HG02840 (cell line): ENCODE data around the gene SPG7.

Experiments used
- ATAC-seq: cut with Tn5 transposase; IDR thresholded peaks from one replicate; pipeline ENCODE4 v1.9.1; 2021; ENCODE audit warnings: mild to moderate bottlenecking, moderate library complexity, moderate number of reproducible peaks; ENCODE audit not compliant: unreplicated experiment, low FRiP score

Gene SPG7

DNA sequence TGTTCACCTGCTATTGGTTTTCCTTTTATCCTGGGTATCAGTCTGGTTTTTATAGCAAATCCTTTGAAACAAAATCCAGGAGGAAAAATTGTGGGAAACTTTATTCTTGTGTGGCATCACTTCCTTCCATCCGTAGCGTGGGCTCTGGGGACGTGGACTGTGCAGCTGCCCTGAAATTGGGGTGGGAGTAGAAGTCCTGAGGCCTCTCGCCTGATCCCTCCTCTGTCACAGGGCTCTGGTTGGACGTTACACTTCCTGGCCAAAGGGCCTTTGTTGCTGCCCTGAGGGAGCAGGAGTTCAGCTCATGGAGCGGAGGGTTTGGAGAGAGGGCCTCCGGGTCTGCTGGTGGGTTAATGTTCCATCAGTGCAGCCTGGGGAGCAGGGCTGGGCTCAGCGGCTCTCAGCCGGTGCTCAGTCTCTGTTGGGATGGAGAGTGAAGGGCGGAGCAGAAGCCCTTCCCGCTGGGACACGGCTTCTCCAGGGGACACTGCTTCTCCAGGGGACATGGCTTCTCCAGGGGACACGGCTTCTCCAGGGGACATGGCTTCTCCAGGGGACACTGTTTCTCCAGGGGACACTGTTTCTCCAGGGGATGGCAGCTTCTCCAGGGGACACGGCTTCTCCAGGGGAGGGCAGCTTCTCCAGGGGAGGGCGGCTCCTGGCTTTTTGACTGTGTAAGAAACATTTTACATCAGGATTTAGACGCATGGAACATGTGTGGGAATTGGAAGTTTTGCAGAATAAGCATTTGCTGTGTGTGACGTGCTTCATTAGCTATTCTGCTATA lies 37.0 kb downstream of the SPG7 start:
- ATAC-seq, result no peak

DNA sequence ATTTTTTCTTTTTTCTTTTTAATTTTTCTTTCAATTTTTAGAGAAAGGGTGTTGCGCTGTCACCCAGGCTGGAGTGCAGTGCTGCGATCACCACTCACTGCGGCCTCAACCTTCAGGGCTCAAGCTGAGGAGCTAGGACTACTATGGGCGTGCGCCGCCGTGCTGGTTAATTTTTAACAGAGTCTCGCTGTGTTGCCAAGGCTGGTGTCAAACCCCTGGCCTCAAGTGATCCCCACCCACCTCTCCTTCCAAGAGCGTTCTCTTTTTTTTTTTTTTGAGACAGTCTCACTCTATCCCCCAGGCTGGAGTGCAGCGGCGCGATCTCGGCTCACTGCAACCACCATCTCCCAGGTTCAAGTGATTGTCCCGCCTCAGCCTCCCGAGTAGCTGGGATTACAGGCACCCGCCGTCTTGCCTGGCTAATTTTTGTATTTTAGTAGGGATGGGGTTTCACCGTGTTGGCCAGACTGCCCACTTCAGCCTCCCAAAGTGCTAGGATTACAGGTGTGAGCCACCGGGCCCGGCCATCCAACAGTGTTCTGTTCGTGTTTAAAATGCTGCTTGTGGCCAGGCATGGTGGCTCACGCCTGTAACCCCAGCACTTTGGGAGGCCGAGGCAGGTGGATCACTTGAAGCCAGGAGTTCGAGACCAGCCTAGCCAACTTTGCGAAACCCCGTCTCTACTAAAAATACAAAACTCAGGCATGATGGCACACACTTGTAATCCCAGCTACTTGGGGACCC lies 37.8 kb downstream of the SPG7 start:
- no peak for ATAC-seq

DNA sequence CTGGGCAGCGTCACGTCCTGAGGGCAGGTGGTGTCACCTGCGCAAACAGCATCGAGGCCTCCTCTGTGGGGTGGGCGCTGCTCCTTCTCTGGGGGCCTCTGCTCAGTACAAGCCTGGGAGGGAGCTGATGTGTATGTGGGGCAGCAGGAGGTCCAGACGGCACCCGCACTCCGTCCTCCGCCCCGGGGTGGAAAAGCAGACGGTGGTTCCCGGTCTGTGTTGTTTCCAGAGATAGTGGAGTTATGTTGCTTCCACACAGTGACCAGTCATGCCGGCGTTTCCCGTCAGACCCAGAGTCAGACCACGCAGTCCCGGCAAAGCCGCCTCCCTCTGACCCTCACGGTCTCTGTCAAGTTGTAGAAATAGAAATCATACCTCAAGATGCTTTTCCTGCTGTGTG lies 38.6 kb downstream of the SPG7 start:
- ATAC-seq, result no peak

DNA sequence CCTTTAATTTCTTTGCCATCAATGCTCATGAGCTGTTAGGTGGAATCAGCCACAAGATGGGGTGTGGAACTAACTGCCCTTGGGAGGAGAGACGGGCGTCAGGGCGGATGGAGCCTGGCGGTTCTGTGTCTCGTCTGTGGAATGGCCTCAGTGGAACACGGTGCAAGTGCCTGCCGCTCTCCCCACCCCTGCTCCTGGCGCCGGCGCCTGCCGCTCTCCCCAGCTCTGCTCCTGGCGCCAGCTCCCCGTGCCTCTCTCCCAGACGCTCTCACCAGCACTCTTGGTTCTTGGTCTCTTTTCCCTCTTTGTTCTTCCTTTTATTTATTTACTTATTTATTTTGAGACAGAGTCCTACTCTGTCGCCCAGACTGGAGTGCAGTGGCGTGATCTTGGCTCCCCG lies 39.1 kb downstream of the SPG7 start:
- no peak for ATAC-seq

DNA sequence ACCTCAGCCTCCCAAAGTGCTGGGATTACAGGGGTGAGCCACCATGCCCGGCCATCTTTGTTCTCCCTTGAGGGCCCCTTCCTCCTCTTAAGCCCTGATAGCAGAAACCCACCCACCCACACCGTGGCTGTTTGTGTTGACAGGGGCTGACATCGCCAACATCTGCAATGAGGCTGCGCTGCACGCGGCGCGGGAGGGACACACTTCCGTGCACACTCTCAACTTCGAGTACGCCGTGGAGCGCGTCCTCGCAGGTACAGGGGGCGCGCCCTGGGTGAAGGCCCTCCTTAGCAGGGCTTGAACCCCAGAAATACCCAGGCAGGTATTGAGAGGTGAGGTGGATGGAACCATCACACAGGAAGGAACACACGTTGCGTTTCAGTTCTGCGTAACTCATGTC lies 39.7 kb downstream of the SPG7 start:
- no peak for ATAC-seq

DNA sequence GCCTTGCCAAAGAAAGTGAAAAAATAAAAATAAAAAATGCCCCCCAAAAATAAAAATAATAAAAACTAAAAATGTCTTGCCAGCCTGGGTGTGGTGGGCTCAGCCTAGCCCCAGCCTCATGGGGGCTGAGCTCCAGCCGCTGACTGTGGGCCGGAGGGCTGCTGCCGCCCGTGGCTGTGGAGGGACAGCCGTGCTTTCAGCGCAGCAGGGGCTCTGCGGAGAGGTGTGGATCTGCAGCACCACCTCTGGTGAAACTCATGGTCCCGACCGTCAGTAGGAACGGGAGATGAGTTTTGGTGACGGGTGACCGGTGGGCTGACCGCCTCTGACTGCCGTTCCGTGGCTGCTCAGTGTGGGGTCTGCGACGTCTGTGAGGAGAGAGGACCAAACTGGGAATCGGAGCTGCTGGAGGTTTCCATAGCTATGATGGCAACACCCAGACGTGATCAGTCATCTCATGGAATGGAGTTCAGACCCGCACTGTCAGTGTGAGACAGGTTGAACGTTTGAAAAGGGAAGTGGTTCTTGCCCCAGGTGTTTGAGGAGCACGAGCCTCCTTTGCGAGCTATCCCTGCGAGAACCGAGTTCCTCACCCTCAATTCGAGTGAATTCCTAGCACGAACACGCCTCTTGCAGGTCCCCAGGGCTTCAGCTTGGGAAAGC lies 40.3 kb downstream of the SPG7 start:
- no peak for ATAC-seq

DNA sequence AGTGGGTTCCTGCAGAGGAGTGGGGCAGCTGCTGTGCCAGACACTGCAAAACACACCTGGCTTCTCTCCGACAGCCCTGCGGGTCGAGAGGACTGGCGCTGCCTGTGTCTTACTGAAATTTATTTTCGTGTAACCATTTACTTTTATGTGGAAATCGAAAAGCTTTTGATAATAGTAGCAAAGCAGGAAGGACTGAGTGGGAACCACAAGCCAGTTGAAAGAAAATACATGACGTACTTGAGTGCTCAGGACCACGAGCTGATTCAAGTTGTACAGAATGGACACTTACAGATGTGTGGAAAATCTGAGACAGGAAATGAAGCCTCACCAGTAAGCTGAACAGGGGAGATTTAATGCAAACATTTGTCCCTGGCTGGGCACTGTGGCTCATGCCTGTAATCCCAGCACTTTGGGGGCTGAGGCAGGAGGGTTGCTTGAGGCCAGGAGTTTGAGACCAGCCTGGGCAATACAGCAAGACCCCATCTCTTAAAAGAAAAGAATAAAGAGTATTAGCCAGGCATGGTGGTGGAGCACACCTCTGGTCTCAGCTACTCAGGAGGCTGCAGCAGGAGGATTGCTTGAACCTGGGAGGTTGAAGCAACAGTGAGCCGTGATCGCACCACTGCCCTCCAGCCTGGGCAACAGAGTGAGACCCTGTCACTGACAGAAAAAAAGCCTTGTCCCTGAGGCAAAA lies 41.0 kb downstream of the SPG7 start:
- no peak for ATAC-seq

DNA sequence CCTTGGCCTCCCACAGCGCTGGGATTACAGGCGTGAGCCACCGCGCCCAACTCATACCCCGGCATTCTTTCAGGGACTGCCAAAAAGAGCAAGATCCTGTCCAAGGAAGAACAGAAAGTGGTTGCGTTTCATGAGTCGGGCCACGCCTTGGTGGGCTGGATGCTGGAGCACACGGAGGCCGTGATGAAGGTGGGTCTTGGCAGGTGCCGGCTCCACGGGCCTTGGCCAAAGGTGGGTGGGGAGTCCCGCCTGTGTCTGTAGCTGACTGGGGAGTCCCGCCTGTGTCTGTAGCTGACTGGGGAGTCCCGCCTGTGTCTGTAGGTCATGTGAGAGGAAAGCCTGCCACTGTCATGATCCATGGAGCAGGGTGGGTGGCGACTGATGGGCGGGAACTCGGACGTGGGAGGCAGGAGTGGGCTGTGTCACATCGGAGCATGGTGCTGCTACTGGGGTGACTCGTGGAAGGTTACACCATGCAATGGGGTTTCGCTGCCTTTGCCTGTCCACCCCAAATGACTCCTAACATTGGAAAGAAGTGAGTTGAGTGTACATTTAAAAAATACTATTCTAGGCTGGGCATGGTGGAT lies 42.3 kb downstream of the SPG7 start:
- ATAC-seq, result no peak

DNA sequence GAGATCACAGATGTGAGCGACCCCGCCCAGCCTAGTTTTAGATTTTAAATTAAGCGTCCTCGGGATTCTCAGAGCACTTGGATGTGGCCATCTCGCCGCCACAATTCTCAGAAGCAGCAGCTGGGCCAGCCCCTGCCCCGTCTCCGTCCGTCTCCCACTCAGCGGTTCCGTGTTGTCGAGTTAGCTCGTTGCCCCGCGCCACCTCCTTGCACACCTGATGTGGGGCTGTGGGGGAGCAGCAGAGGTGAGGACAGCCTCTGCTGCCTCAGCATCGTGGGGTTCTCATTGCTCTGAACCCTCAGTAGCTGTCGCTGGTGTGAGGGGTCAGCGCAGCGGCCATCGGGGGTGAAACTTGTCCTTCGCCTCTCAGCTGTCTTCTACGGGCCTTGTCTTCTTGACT lies 44.1 kb downstream of the SPG7 start:
- no peak for ATAC-seq

DNA sequence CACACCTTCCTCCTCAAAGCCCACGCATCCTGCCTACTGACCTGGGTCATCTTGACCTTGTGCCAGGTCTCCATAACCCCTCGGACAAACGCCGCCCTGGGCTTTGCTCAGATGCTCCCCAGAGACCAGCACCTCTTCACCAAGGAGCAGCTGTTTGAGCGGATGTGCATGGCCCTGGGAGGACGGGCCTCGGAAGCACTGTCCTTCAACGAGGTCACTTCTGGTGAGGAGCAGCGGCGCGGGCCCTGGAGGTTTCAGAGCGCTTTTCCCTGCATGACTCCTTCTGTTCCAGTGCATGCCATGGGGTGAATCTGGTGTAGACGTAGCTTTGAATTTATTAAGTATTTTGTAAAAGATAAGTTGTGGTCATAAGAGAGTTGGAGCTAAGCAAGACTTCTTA lies 44.7 kb downstream of the SPG7 start:
- ATAC-seq, result no peak

DNA sequence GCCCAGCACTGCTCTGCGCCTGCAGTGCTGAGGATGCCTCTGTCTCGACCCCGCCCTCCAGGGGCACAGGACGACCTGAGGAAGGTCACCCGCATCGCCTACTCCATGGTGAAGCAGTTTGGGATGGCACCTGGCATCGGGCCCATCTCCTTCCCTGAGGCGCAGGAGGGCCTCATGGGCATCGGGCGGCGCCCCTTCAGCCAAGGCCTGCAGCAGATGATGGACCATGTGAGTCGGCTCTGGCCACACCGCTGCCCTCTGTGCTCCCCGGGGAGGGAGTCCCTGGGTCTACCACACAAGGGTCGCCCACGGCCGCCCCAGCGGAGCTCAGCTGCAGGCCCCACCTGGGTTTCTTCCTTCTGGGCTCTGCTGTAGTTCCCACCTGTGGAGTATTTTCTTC lies 45.5 kb downstream of the SPG7 start:
- no peak for ATAC-seq

DNA sequence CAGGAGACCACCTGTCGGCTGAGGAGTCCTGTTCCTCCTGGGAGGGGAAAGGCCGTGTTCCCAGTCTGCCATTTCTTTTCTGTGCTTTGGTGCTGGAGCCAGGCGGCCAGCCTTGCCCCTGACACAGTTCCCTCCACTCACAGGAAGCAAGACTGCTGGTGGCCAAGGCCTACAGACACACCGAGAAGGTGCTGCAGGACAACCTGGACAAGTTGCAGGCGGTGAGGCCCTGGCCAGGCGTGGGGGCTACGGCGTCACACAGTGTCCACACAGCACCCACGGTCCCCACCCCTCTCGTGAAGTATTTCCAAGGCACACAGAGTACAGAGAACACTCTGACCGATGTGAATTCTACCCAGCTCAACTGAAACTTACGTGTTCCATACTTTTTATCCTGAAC lies 46.1 kb downstream of the SPG7 start:
- no peak for ATAC-seq

DNA sequence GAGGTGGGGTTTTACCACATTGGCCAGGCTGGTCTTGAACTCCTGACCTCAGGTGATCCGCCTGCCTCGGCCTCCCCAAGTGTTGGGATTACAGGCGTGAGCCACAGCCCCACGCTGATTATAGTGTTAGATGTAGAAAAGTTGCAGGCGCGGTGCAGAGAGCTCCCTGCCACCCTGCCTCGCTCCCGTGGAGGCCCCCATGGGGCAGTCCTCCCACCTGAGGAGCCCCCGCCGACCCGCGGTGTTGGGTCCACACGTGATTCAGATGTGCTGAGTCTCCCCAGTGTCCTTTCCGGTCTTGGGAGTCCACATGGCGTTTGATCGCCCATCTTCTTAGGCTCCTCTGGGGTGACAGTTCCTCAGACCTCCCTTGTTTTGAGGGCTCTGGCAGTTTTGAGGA lies 47.1 kb downstream of the SPG7 start:
- ATAC-seq, result no peak

DNA sequence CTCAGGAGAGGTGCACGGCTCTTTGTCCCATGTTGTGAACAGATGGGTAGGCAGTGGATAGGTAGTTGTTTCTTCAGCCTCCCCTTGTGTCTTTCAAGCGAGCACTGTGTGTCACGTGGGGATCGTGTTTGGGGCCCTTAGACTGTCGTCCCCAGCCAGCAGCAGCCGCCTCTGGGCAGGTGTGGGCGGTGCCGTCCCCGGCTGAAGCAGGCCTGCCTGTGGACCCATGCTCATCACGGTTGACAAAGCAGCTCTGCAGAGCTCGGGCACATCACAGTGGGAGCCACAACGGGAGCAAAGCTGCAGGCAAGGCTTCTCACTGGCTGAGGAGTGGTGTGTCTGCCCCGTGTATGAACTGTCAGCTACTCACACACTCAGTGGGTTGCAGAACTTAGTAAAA lies 47.6 kb downstream of the SPG7 start:
- no peak for ATAC-seq

DNA sequence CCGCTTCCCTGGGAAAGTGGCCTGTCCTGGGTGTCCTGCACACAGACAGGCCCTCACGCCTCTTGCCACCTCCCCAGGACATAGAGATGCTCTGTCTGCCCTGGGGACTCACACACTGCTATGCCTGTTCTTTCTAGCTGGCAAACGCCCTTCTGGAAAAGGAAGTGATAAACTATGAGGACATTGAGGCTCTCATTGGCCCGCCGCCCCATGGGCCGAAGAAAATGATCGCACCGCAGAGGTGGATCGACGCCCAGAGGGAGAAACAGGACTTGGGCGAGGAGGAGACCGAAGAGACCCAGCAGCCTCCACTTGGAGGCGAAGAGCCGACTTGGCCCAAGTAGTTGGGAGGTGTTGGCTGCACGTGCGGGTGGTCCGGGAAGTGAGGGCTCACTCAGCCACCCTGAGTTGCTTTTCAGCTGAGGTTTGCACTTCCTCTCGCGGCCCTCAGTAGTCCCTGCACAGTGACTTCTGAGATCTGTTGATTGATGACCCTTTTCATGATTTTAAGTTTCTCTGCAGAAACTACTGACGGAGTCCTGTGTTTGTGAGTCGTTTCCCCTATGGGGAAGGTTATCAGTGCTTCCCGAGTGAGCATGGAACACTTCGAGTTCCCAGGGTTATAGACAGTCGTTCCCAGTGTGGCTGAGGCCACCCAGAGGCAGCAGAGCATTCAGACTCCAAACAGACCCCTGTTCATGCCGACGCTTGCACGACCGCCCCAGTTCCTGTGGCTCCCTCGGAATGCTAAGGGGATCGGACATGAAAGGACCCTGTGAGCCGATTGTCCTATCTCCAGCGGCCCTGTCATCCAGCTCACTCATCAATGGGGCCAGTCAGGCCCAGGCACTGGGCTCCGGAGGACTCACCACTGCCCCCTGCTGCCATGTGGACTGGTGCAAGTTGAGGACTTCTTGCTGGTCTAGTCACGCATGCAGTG lies 48.8 kb downstream of the SPG7 start:
- no peak for ATAC-seq

DNA sequence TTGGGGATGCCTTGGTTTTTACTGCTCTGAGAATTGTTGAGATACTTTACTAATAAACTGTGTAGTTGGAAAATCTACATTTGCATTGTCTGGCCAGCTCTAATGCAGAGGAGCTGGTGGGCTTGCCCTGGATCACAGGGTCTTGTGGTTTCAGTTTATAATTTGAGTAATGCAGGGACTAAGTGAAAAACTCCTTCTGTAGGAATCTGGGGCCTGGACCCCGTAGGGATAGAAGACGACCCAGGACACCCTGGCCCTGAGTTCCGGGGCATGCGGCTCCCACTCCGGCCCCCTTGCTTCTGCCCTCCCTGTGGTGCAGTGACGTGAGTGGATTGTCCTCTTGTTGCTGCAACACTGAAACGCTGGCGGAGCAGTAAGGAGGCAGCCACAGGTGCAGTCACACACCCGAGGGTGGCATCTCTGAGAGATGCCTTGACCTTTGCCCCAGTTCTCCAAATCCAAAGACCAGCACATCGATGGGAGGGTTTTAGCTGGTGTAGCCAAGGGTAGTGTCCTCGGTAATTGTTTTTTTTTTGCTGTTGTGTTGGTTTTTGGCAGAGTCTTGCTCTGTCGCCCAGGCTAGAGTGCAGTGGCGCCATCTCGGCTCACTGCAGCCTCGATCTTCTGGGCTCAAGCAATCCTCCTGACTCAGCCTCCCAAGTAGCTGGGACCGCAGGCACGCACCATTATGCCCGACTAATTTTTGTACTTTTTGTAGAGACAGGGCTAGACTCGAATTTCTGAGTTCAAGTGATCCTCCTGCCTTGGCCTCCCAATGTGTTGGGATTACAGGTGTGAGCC lies 49.7 kb downstream of the SPG7 start:
- no peak for ATAC-seq

DNA sequence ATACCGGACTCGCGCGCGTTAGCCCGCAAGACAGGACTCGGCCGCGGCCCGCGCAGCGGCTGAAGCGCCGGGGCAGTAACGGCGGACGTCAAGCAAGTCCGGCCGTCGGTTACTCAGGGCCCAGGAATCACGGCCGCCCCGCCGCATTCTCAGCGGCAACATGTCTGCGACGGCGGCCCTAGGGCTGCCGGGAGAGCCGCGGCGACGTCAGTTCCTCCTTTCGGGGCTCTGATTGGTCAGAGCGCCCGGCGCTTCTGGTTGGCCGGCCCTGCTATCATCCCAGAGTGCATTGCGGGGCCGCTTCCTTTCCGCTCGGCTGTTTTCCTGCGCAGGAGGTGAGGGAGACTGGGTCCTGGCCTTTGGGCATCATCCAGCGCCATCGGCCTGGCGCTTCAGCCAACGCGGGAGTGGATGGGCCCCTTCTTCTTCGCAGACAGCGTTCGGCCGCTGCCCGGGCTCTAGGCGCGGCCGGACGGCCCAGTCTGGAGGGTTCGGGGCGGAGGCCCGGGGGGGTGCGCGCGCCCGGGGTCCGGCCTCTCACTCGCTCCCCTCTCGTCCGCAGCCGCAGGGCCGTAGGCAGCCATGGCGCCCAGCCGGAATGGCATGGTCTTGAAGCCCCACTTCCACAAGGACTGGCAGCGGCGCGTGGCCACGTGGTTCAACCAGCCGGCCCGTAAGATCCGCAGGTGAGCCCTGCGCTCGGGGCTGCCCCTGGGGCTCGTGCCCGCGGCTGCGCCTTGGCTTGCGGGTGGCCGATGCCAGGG lies 52.4 kb downstream of the SPG7 start, which contains the start of gene RPL13:
TSS of gene RPL13 (plus strand) at position 305 of the 764 bp plus-strand sequence. CDS start at position 583, 278 bp downstream.
- ATAC-seq, result peak; percentile 77
